ENCODE results near the gene LRRC1.

DNA sequence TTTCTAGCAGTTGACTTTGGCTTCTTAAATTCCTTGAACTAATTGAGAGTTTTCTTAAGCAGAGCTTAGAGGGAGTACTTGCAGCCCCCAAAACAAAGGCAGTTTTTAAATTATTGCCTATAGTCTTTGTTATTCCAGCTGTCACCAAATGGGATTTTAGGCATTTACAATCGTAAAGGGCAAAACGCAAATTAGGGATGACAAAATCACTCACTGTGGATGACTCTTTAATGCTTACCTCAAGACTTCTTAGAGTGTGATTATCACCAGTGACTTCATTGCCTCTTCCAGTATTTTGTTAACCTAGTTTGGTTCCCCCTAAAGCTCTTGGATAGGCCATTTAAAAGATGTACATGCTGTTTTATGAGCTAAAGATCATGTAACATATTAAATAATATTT, 126.8 kb downstream of the LRRC1 start:
- no peak for TF ChIP-seq POLR2A (IDR thresholded peaks at IDR 0.05)
- TF ChIP-seq, protein P1, sequence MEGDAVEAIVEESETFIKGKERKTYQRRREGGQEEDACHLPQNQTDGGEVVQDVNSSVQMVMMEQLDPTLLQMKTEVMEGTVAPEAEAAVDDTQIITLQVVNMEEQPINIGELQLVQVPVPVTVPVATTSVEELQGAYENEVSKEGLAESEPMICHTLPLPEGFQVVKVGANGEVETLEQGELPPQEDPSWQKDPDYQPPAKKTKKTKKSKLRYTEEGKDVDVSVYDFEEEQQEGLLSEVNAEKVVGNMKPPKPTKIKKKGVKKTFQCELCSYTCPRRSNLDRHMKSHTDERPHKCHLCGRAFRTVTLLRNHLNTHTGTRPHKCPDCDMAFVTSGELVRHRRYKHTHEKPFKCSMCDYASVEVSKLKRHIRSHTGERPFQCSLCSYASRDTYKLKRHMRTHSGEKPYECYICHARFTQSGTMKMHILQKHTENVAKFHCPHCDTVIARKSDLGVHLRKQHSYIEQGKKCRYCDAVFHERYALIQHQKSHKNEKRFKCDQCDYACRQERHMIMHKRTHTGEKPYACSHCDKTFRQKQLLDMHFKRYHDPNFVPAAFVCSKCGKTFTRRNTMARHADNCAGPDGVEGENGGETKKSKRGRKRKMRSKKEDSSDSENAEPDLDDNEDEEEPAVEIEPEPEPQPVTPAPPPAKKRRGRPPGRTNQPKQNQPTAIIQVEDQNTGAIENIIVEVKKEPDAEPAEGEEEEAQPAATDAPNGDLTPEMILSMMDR (IDR thresholded peaks at IDR 0.05): no peak

Measured in thyroid gland (tissue), 4 donors.